Stimulated activated naive CD4-positive, alpha-beta T cell (primary cell): Measurements from ENCODE around the gene SNTG2.
"Not testable (repeated sequence)": the region's sequence is repeated elsewhere in the genome, so short reads cannot be mapped to it uniquely, and the experiment has no call there.

ENCODE experiments used
- DNase-seq, 6 experiments: peaks; one replicate each; lab custom pipeline; 2025; lab: John Stamatoyannopoulos, UW

Gene SNTG2

GRCh38 chr2:1053786-1054185 is 103.1 kb downstream of the SNTG2 start:
- DNase-seq: no peak

GRCh38 chr2:1054399-1054798 is 103.8 kb downstream of the SNTG2 start:
- no peak for DNase-seq

DNA sequence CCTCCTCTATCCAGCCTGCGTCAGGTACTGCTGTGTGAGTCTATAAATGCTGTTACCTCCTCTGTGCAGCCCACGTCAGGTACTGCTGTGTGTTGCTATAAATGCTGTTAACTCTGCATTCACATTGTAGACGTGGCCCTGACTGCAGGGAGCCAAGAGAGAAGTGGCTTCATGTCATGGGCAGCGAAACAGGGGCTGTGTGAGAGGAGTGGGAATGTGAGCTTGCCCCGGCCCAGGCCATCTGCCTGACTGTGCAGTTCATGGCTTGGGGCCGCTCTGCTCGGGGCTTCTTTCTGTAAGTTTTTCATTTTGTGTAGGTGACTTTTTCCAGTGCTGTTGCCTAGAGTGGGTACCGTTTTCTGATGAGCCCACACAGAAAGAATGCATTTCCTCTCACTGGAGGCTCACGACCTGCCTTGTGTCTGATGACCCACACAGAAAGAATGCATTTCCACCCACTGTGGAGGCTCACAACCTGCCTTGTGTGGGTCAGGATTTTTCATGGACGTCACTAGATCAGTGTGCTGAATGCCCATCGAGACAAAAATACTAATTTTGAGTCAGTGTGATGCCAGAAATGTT is 104.5 kb downstream of the SNTG2 start:
- DNase-seq: no peak

DNA sequence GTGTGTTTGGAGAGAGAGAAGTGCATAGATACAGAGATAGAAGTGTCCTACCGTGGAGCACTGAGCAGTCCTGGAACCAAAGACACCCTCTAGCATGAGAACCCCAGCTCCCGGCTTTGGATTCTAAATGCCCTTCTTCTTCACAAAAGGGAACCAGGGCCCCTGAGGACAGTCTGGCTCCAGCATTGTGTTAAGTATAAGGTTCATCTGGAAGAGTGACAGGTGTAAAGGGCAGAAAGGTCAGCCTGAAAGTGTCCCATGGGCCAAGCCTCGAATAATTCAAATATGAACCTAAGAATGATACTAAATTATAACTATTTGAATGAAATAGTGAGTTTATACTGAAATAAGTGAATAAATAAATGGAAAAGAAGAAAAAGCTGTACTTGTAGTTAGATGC is 109.7 kb downstream of the SNTG2 start:
- no peak for DNase-seq

GRCh38 chr2:1060987-1061386 is 110.3 kb downstream of the SNTG2 start:
- DNase-seq: no peak

GRCh38 chr2:1068241-1068640 is 117.6 kb downstream of the SNTG2 start:
- no peak for DNase-seq

DNA sequence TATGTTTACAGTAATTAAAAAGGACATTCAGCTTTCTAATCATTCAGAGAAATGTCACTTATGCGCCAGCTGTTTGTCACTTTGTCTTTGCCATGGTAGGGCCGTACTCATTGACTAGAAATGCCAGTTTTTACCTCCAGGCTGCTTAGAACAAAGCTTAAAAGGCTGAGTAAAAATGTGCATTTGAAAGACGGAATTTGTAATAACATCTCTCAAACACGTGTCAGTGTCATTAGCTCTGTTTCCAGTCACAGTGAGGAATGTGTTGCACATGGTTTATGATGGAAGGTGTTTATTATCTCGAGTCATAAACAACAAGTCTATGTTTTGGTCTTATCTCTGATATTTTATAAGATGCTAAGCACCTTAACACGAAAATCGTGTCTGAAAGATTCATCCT is 118.2 kb downstream of the SNTG2 start:
- no peak for DNase-seq

DNA sequence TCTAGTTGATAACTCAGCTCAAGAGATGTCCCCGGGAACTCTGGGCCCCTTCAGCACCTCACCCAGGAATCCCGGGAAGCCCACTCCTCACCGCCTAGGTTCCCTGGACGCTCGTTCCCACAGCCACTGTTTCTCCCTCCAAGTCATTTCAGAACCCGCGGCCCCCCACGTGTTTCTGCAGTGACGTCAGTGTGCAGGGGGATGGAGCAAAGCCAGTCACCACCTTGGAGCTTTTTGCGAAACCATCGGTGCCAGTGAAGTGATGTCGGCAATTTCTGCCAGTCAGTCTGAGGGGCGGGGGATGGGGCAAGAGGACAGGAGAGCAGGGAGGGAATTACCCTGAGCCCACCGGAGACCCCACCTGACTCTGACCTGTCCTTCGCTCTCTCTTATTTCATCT is 119.2 kb downstream of the SNTG2 start:
- DNase-seq: no peak

GRCh38 chr2:1070601-1071000 is 120.0 kb downstream of the SNTG2 start:
- no peak for DNase-seq

GRCh38 chr2:1071650-1072049 is 121.0 kb downstream of the SNTG2 start:
- no peak for DNase-seq

- DNase-seq: no peak
Observed at GRCh38 chr2:1072250-1072649, 121.6 kb downstream of the SNTG2 start.

DNA sequence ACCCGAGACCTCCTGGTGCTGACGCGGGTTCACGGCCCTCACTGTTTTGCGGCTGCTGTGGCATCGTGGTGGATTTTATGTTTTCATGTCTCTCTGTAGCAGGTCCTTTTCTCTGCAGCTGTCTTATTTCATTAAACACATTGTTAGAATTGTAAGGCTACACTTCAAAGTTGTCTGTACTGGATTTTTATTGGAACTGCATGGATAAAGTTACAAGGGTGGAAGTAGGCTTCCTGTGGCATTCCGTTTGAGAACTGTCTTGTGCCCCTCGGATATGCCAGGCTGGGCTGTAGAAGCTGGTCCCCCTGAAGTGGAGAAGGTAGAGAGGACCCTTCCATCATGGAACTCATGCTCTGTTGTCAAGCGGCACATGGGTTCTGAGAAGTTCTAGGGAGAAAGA is 127.3 kb downstream of the SNTG2 start:
- no peak for DNase-seq

GRCh38 chr2:1078326-1078725 is 127.7 kb downstream of the SNTG2 start:
- no peak for DNase-seq

- DNase-seq: no peak
Observed at GRCh38 chr2:1079873-1080799, 129.5 kb downstream of the SNTG2 start.

DNA sequence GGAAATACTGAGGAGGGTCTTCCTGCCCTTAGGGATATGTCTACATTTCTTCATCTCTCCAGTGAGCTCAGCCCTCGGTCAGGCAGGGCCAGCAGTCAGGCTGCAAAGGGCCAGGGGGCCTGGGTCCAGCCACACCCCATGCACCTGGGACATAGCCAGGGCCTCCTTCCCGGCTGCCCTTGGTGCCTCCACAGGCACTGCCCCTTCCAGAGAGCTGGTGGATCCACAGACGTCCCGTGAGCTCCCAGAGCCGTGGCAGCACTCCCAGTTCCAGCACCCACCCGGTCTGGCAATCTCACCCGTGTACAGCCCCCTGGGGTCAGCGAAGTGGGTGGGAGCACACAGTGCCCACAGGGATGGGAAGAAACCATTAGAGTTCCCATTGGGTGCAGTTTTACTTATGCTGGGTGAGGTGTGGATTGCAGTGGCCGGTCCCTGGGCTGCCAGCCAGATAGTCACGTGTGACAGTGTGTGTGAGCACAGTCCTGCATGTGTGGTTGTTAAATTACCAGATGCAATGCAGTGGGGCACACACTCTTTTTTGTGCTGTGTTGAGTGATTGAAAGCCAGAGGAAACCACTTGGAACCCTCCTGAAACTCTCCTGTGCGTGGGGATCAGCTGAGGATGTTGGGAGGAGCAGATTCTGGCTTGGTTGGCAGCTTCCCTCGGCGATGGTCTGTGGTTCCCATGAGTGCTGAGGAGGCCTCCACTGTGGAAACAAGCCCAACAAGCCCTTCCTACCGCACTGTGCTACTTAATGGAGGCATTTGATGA is 131.0 kb downstream of the SNTG2 start:
- DNase-seq: no peak

DNA sequence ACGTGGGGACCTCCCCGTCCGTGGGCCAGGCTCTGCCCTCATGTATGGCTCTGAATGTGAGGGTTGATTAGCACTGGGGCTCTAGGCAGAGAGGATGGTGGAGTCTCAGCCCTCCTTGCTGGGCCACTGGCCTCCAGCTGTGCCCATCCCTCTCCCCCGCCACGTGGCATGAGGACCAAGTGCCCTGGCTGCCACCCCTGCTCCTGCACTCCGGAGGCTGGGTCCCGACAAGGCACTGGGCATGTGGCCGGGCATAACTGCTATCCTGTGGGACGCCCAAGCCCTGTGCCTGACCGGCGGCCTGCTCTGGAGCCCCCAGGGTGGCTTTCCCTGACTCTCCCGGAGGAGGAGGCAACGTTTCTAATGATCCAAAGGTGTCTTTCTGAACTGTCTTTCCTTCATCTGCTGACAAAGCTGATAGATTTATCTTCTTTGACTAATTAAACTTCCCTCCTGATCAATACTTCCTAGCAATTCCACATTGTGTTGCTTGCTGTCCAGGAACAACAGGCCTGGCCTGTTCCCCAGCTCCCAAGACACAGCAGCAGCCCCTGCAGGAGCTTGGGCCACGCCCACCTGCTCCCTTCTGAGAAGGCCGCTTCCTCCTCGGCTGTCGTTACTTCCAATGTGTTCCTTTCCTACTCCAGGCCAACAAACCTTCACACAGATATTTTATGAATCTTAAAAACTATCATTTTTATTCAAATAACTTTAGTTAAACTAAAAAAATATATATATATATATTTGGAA is 132.0 kb downstream of the SNTG2 start:
- no peak for DNase-seq

- DNase-seq: no peak
Observed at GRCh38 chr2:1088192-1088860, 137.7 kb downstream of the SNTG2 start.

- DNase-seq: no peak
Observed at GRCh38 chr2:1088940-1089339, 138.3 kb downstream of the SNTG2 start.

GRCh38 chr2:1091895-1092585 is 141.4 kb downstream of the SNTG2 start:
- no peak for DNase-seq

- DNase-seq: not testable (repeated sequence)
Observed at GRCh38 chr2:1093668-1094067, 143.0 kb downstream of the SNTG2 start.

DNA sequence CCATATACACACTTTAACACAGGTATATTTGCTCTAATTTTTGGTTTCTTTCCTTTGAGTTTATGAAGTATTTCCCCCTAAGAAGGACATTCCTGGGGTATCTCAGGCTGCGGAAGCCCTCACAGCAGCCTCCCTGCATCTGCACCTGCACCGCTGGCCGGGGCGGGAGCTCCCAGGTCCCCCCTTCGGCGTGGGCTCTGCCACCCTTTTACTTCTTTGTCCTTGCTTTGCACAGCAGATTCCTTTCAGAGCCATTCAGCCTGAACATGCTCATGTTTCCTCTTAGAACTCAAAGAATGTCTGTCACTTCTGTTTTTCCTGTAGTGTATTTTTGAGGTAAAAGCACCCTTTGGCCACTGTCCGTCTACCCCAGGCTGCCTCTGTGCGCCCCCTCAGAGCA is 146.5 kb downstream of the SNTG2 start:
- DNase-seq: no peak
